ENCODE data around the gene ACBD6. TPM values are rescaled to one million over a fixed set of nuclear protein-coding genes. Genes with fewer than 3 reads are reported as not detected.

ACBD6 gene
- total and polyA plus RNA-seq, 5 donors: 22.1 to 28.9 (median 24.0) TPM

- H3K27ac ChIP-seq (ENCODE audit: low read length): no peak overlapping the region
- ATAC-seq (no peak), DNase-seq (no peak)
- no peaks in the 10 kb centered on the region for H3K27me3 ChIP-seq (ENCODE audit: control insufficient read depth, insufficient read depth)
- intact Hi-C loops (cut with DNase I): no loop called here
- H3K9me3 ChIP-seq (ENCODE audit: control insufficient read depth, low read length): no peaks in the 10 kb centered on the region
- WGBS: 88% methylated on average over 4 of the region's 4 CpGs
- H3K4me3 ChIP-seq (ENCODE audit: low read length): no peak overlapping the region
- no peaks in the 10 kb centered on the region for H3K4me1 ChIP-seq (ENCODE audit: control insufficient read depth, insufficient read depth, low read length)
These were observed 46.2 kb downstream of the ACBD6 start for GRCh38 chr1:180456191-180456590.

GRCh38 chr1:180451504-180451903 lies 50.9 kb downstream of the ACBD6 start:
- intact Hi-C loops (cut with DNase I): no loop called here
- H3K4me1 ChIP-seq (ENCODE audit: control insufficient read depth, insufficient read depth, low read length): no peaks in the 10 kb centered on the region
- no peak overlapping the region for H3K4me3 ChIP-seq (ENCODE audit: low read length)
- ATAC-seq (no peak), DNase-seq (no peak)
- no peaks in the 10 kb centered on the region for H3K27me3 ChIP-seq (ENCODE audit: control insufficient read depth, insufficient read depth)
- no peaks in the 10 kb centered on the region for H3K9me3 ChIP-seq (ENCODE audit: control insufficient read depth, low read length)
- no peak overlapping the region for H3K27ac ChIP-seq (ENCODE audit: low read length)

GRCh38 chr1:180444522-180444921 lies 57.9 kb downstream of the ACBD6 start:
- 84% methylated on average over 2 of the region's 2 CpGs for WGBS

DNA sequence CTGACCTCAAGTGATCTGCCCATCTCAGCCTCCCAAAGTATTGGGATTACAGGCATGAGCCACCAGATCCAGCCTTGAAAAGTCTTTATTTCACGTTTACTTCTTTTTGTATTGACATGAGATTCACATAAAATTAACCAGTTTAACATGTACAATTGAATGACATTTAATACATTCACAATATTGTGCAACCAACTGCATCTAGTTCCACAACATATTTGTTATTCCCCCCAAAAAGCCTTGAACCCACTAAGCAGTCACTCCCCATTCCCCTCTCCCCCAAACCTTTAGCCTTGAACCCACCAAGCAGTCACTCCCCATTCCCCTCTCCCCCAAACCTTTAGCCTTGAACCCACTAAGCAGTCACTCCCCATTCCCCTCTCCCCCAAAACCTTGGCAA lies 62.0 kb downstream of the ACBD6 start:
- H3K4me3 ChIP-seq (ENCODE audit: low read length): no peak overlapping the region
- H3K4me1 ChIP-seq (ENCODE audit: control insufficient read depth, insufficient read depth, low read length): no peaks in the 10 kb centered on the region
- intact Hi-C loops (cut with DNase I): no loop called here
- H3K27ac ChIP-seq (ENCODE audit: low read length): no peak overlapping the region
- no peaks in the 10 kb centered on the region for H3K9me3 ChIP-seq (ENCODE audit: control insufficient read depth, low read length)
- no peak for DNase-seq
- no peak for ATAC-seq
- no peaks in the 10 kb centered on the region for H3K27me3 ChIP-seq (ENCODE audit: control insufficient read depth, insufficient read depth)
- 97% methylated on average over 1 of the region's 1 CpG for WGBS

More at GRCh38 chr1:180444522-180444921, 57.9 kb downstream of the ACBD6 start:
- Histone ChIP-seq H3K27ac (ENCODE audit: low read length) (no peak overlapping the region), H3K4me1 (ENCODE audit: control insufficient read depth, insufficient read depth, low read length) (no peaks in the 10 kb centered on the region), H3K4me3 (ENCODE audit: low read length) (no peak overlapping the region), H3K9me3 (ENCODE audit: control insufficient read depth, low read length) (no peaks in the 10 kb centered on the region), H3K27me3 (ENCODE audit: control insufficient read depth, insufficient read depth) (no peaks in the 10 kb centered on the region)
- DNase-seq: no peak
- ATAC-seq: no peak
- intact Hi-C loops (cut with DNase I): no loop called here

- Histone ChIP-seq H3K27me3 (ENCODE audit: control insufficient read depth, insufficient read depth) (no peaks in the 10 kb centered on the region), H3K27ac (ENCODE audit: low read length) (no peak overlapping the region), H3K4me3 (ENCODE audit: low read length) (no peak overlapping the region), H3K4me1 (ENCODE audit: control insufficient read depth, insufficient read depth, low read length) (no peaks in the 10 kb centered on the region), H3K9me3 (ENCODE audit: control insufficient read depth, low read length) (no peaks in the 10 kb centered on the region)
- intact Hi-C loops (cut with DNase I): no loop called here
- DNase-seq (no peak), ATAC-seq (no peak)
- 94% methylated on average over 7 of the region's 7 CpGs for WGBS
These were observed 66.8 kb downstream of the ACBD6 start for GRCh38 chr1:180435566-180435965.

DNA sequence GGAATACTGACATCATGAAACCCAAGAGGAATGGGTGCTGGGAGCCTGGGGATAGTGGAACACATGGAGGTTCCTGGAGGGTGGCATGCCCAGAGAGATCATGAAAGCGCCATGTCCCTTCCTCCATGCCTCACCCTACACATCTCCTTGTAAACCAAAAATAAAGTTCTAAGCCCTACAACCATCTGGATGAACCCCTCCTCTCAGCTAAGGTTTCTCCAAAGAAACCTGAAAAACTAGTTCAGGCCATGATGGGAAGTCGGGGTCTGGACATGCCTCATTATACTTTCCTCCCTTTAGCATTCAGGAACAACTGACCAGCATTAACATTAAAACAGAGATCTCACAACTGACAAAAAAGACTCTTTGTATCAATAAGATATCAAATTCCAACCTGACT lies 68.5 kb downstream of the ACBD6 start:
- Histone ChIP-seq H3K9me3 (ENCODE audit: control insufficient read depth, low read length) (no peaks in the 10 kb centered on the region), H3K4me1 (ENCODE audit: control insufficient read depth, insufficient read depth, low read length) (no peaks in the 10 kb centered on the region), H3K4me3 (ENCODE audit: low read length) (no peak overlapping the region), H3K27me3 (ENCODE audit: control insufficient read depth, insufficient read depth) (no peaks in the 10 kb centered on the region), H3K27ac (ENCODE audit: low read length) (no peak overlapping the region)
- intact Hi-C loops (cut with DNase I): no loop called here
- DNase-seq (no peak), ATAC-seq (no peak)
- 84% methylated on average over 2 of the region's 2 CpGs for WGBS

DNA sequence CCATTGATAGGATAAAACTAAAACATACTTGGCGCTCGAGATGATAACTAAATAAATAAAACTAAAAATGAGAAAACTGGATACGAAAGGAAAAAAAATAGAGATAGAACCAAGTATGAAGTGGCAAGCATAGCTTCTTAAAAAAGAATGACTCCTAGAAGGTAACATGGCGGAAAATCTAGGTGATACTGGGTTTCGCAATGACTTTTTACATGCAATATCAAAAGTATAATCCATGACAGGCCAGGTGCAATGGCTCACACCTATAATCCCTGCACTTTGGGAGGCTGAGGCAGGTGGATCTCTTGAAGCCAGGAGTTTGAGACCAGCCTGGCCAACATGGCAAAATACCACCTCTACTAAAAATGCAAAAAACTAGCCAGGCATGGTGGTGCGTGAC lies 70.7 kb downstream of the ACBD6 start:
- no peak overlapping the region for H3K27ac ChIP-seq (ENCODE audit: low read length)
- intact Hi-C loops (cut with DNase I): no loop called here
- H3K4me1 ChIP-seq (ENCODE audit: control insufficient read depth, insufficient read depth, low read length): no peaks in the 10 kb centered on the region
- H3K27me3 ChIP-seq (ENCODE audit: control insufficient read depth, insufficient read depth): no peaks in the 10 kb centered on the region
- H3K9me3 ChIP-seq (ENCODE audit: control insufficient read depth, low read length): no peaks in the 10 kb centered on the region
- ATAC-seq (no peak), DNase-seq (no peak)
- 95% methylated on average over 6 of the region's 6 CpGs for WGBS
- no peak overlapping the region for H3K4me3 ChIP-seq (ENCODE audit: low read length)

GRCh38 chr1:180428782-180429695 lies 73.3 kb downstream of the ACBD6 start:
- no peak overlapping the region for H3K4me3 ChIP-seq (ENCODE audit: low read length)
- WGBS: 91% methylated on average over 4 of the region's 4 CpGs
- no peak for ATAC-seq

DNA sequence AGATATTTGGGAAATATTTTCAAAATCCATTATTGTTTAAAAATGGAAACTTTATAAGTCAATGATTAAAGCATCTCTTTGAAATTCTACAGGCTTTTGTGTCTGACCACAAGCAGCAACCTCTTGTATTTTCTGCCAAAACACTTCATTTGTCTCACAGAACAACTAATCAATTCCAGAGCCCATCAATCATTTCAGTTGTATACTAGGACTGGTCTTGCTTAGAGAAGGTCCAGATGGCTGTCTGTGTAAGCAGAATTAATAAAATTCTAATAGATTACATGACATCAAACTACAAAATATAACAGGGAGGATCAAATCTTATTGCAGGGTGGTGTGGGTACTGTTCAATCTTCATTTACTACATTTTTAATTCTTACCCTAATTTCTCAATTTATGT lies 76.4 kb downstream of the ACBD6 start:
- ATAC-seq: no peak
- Histone ChIP-seq H3K27me3 (ENCODE audit: control insufficient read depth, insufficient read depth) (no peaks in the 10 kb centered on the region), H3K27ac (ENCODE audit: low read length) (no peak overlapping the region), H3K4me3 (ENCODE audit: low read length) (no peak overlapping the region), H3K9me3 (ENCODE audit: control insufficient read depth, low read length) (no peaks in the 10 kb centered on the region), H3K4me1 (ENCODE audit: control insufficient read depth, insufficient read depth, low read length) (no peaks in the 10 kb centered on the region)
- no peak for DNase-seq
- intact Hi-C loops (cut with DNase I): no loop called here

More at GRCh38 chr1:180428782-180429695, 73.3 kb downstream of the ACBD6 start:
- intact Hi-C loops (cut with DNase I): no loop called here
- Histone ChIP-seq H3K27ac (ENCODE audit: low read length) (no peak overlapping the region), H3K4me1 (ENCODE audit: control insufficient read depth, insufficient read depth, low read length) (no peaks in the 10 kb centered on the region), H3K9me3 (ENCODE audit: control insufficient read depth, low read length) (no peaks in the 10 kb centered on the region), H3K27me3 (ENCODE audit: control insufficient read depth, insufficient read depth) (no peaks in the 10 kb centered on the region)
- DNase-seq: no peak

DNA sequence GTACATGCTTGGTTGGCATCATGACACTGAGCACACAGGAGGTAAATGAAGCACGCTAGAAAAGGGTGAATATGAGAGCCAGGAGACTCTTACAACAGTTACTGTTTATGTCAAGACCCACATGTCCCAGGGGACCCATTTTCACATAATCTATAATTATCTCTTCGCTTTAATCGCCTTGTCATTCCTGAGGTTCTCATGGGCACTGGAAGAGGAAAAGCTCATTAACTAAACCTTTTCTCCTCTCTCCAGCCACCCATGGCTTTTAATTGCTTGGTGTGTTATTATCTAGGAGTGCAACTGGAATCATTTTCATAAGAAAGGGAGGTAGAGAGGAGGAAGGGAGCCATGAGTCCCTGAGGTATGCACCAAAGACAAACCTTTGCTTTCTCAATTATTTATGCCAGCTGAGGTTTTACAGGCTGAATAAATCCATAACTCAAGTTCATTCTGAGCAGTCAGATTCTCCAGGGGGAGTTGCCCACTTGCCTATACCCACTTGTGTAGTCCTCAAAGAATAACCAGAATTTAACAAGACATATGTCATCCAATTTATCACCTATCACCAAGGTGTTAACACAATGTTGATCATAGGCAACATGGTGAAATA lies 77.4 kb downstream of the ACBD6 start:
- H3K4me3 ChIP-seq (ENCODE audit: low read length): no peak overlapping the region
- WGBS: 74% methylated on average over 3 of the region's 3 CpGs
- DNase-seq (no peak), ATAC-seq (no peak)
- intact Hi-C loops (cut with DNase I): no loop called here
- no peaks in the 10 kb centered on the region for H3K4me1 ChIP-seq (ENCODE audit: control insufficient read depth, insufficient read depth, low read length)
- H3K9me3 ChIP-seq (ENCODE audit: control insufficient read depth, low read length): no peaks in the 10 kb centered on the region
- H3K27me3 ChIP-seq (ENCODE audit: control insufficient read depth, insufficient read depth): no peaks in the 10 kb centered on the region
- no peak overlapping the region for H3K27ac ChIP-seq (ENCODE audit: low read length)

- 95% methylated on average over 1 of the region's 1 CpG for WGBS
- intact Hi-C loops (cut with DNase I): no loop called here
- Histone ChIP-seq H3K9me3 (ENCODE audit: control insufficient read depth, low read length) (no peaks in the 10 kb centered on the region), H3K27ac (ENCODE audit: low read length) (no peak overlapping the region), H3K27me3 (ENCODE audit: control insufficient read depth, insufficient read depth) (no peaks in the 10 kb centered on the region), H3K4me3 (ENCODE audit: low read length) (no peak overlapping the region), H3K4me1 (ENCODE audit: control insufficient read depth, insufficient read depth, low read length) (no peaks in the 10 kb centered on the region)
- ATAC-seq: no peak
- no peak for DNase-seq
These were observed 80.8 kb downstream of the ACBD6 start for GRCh38 chr1:180421614-180422013.

All from right cardiac atrium (tissue), 5 donors.